B cell (primary cell): ENCODE data around the gene PALLD. TPM values are rescaled to one million over a fixed set of nuclear protein-coding genes. Genes with fewer than 3 reads are reported as not detected.

Source experiments
- ATAC-seq: fragments of 200-7000 bp; cut with Tn5 transposase; one replicate; pipeline ENCODE4 v1.10.0; 2021; ENCODE audit warnings: low read depth, mild to moderate bottlenecking, moderate number of reproducible peaks, moderate library complexity
- CTCF ChIA-PET: fragments of 350-600 bp; sonication (Branson Sonifier 250); formaldehyde crosslinking; loops from one replicate; lab custom pipeline; 2021; ENCODE audit warnings: antibody characterized with exemption, inconsistent platforms; lab: Charles Lee
- POLR2A ChIA-PET: fragments of 350-600 bp; sonication (Branson Sonifier 250); formaldehyde crosslinking; loops from one replicate; lab custom pipeline; 2021; ENCODE audit warnings: antibody characterized with exemption; lab: Charles Lee
- DNase-seq: peaks from one replicate; pipeline ENCODE4 v3.0.0; 2013
- H2AFZ ChIP-seq: 2 replicates; pipeline ENCODE4 v1.6.1; 2012; ENCODE audit warnings: mild to moderate bottlenecking, low read depth, low read length; ENCODE audit not compliant: insufficient read depth, poor library complexity, severe bottlenecking
- H3K27ac ChIP-seq, 2 donors: 1 replicate in 1 of 2; 2 replicates in 1 of 2; pipeline ENCODE4 v1.5.1; 2012 to 2013; ENCODE audit warnings: low read length in 2 of 2, mild to moderate bottlenecking in 2 of 2, moderate library complexity in 1 of 2
- H3K27me3 ChIP-seq, 4 experiments: fragments of 200-600 bp in 1 of 4; sonication (generic) in 1 of 4; replicated peaks in 1 of 4; 1 replicate in 2 of 4; 2 replicates in 2 of 4; pipeline versions ENCODE4 v1.6.1 to v1.7.0; 2013 to 2016; ENCODE audit warnings: low read length in 3 of 4, mild to moderate bottlenecking in 2 of 4, mixed read lengths in 1 of 4, moderate library complexity in 1 of 4; ENCODE audit not compliant: insufficient read depth in 4 of 4, control insufficient read depth in 3 of 4; ENCODE audit errors: control extremely low read depth in 1 of 4
- H3K36me3 ChIP-seq, 2 experiments: replicated peaks in 1 of 2; 1 replicate in 1 of 2; 2 replicates in 1 of 2; pipeline versions ENCODE4 v1.6.1 to v1.7.1; 2013; ENCODE audit warnings: low read length in 1 of 2; ENCODE audit not compliant: insufficient read depth in 2 of 2, control insufficient read depth in 1 of 2; ENCODE audit errors: control extremely low read depth in 1 of 2, extremely low read depth in 1 of 2
- H3K4me1 ChIP-seq, 2 donors: fragments of 200-600 bp in 1 of 2; sonication (generic) in 1 of 2; 1 replicate in 1 of 2; 2 replicates in 1 of 2; pipeline versions ENCODE4 v1.5.1 to v1.6.1; 2013 to 2017; ENCODE audit warnings: low read length in 2 of 2; ENCODE audit not compliant: control insufficient read depth in 2 of 2, insufficient read depth in 2 of 2
- H3K4me2 ChIP-seq: replicated peaks from 2 replicates; pipeline ENCODE3; 2012; ENCODE audit warnings: mild to moderate bottlenecking, low read depth, low read length; ENCODE audit not compliant: poor library complexity, severe bottlenecking
- H3K4me3 ChIP-seq, 5 experiments: fragments of 200-600 bp in 1 of 5; sonication (generic) in 1 of 5; 1 replicate in 3 of 5; 2 replicates in 2 of 5; pipeline versions ENCODE4 v1.5.1 to v1.7.0; 2011 to 2016; ENCODE audit warnings: low read length in 4 of 5, mild to moderate bottlenecking in 4 of 5, low read depth in 2 of 5, control low read depth in 1 of 5, moderate library complexity in 1 of 5; ENCODE audit not compliant: insufficient read depth in 1 of 5; ENCODE audit errors: control extremely low read depth in 1 of 5, extremely low read depth in 1 of 5
- H3K79me2 ChIP-seq: fragments of 200-600 bp; sonication (generic); one replicate; pipeline ENCODE4 v1.6.0; 2016; ENCODE audit warnings: low read length; ENCODE audit not compliant: control insufficient read depth, insufficient read depth
- H3K9ac ChIP-seq: fragments of 200-600 bp; sonication (generic); 2 replicates; pipeline ENCODE4 v1.6.1; 2017; ENCODE audit warnings: mild to moderate bottlenecking, low read length, moderate library complexity
- H3K9me3 ChIP-seq, 3 donors: one replicate each; pipeline versions ENCODE4 v1.6.1 to v1.7.1; 2013; ENCODE audit warnings: low read length in 2 of 3; ENCODE audit not compliant: control insufficient read depth in 2 of 3, insufficient read depth in 1 of 3; ENCODE audit errors: control extremely low read depth in 1 of 3
- H4K20me1 ChIP-seq: 2 replicates; pipeline ENCODE4 v1.6.0; 2012; ENCODE audit warnings: mild to moderate bottlenecking, low read length; ENCODE audit not compliant: insufficient read depth, control insufficient read depth, poor library complexity, severe bottlenecking
- H3K27ac Mint-ChIP-seq: one replicate; pipeline ENCODE4 v1.8.0; 2021; ENCODE audit warnings: mixed read lengths
- H3K27me3 Mint-ChIP-seq: one replicate; pipeline ENCODE4 v1.8.0; 2021; ENCODE audit warnings: mixed read lengths
- H3K4me1 Mint-ChIP-seq: one replicate; pipeline ENCODE4 v1.8.0; 2021; ENCODE audit warnings: mixed read lengths
- H3K4me3 Mint-ChIP-seq: one replicate; pipeline ENCODE4 v1.8.0; 2021; ENCODE audit warnings: mixed read lengths
- H3K9me3 Mint-ChIP-seq: one replicate; pipeline ENCODE4 v1.8.0; 2022; ENCODE audit warnings: mixed read lengths; ENCODE audit not compliant: insufficient read depth
- EZH2 ChIP-seq: IDR thresholded peaks from 2 replicates; pipeline ENCODE4 v1.6.1; 2012; ENCODE audit warnings: borderline replicate concordance, low read depth, mild to moderate bottlenecking, moderate library complexity, low read length; ENCODE audit not compliant: insufficient read depth, poor library complexity, severe bottlenecking
- WGBS: methylation state at CpG from one replicate; pipeline ENCODE4 v1.1.5; 2013; ENCODE audit warnings: missing lambda C conversion rate; ENCODE audit not compliant: insufficient coverage; 5-methylcytosine and 5-hydroxymethylcytosine counted together
- intact Hi-C: fragments of 100-400 bp; cut with micrococcal nuclease; formaldehyde crosslinking; loops from one replicate; pipeline ENCODE4 v1.10.0; 2022
- polyA plus RNA-seq: library from polyadenylated mRNA; depleted of rRNA; stranded (reverse); fragments of >200 nt; gene quantifications from 2 replicates; pipeline ENCODE4 v1.2.3, GENCODE V29; 2012
- total RNA-seq, 2 donors: library from RNA; stranded (reverse); fragments of 120-200 nt in 1 of 2; gene quantifications; 1 replicate in 1 of 2; 2 replicates in 1 of 2; pipeline versions ENCODE4 v1.2.3 to v1.2.4, GENCODE V29; 2013 to 2022
- TF ChIP-seq, protein P1 (sequence below): fragments of 200-600 bp; IDR thresholded peaks from one replicate; pipeline ENCODE4 v1.8.0; 2022; ENCODE audit warnings: antibody characterized with exemption, mild to moderate bottlenecking

The PALLD gene
- total and polyA plus RNA-seq, 2 donors (not counting 1 experiment from before 2014, with no cell fraction given): 0.63 to 0.71 TPM

DNA sequence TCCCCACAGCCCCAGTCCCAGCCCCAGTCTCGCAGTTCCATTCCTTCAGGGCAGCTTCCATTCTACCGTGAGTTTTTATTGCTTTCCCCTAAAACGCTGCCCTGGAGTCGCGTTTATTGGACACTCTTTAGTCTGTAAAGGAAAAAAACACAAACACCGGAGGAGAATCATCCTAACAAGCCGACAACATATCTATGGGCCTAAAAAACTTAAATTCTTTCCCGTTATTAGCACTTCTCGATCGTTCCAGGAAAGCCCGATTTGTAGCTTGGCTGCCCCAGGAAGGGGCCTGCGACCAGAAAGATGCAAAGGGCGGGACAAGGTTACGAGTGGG is 334.7 kb downstream of the PALLD start:
- Mint-ChIP-seq H3K27me3 (peaks cover 64% of the 10 kb centered on the region), H3K4me1 (peaks cover 20% of the 10 kb centered on the region), H3K4me3 (peak overlapping the region; percentile 91), H3K9me3 (no peaks in the 10 kb centered on the region), H3K27ac (no peak overlapping the region)
- DNase-seq: no peak
- peaks cover 24 to 26% of the 10 kb centered on the region in 2 donors for H3K4me1 ChIP-seq
- 5% methylated on average over 13 of the region's 14 CpGs for WGBS
- H3K27me3 ChIP-seq: peaks cover 0 to 37% (median 30%) of the 10 kb centered on the region in 4 experiments
- peaks cover 0 to 12% (median 0%) of the 10 kb centered on the region in 3 donors for H3K9me3 ChIP-seq
- CTCF ChIA-PET: no interaction called here
- ATAC-seq: peak; percentile 16
- peak overlapping the region; percentile 96 for H3K4me2 ChIP-seq
- H3K79me2 ChIP-seq: no peaks in the 10 kb centered on the region
- no peaks in the 10 kb centered on the region for H3K36me3 ChIP-seq
- TF ChIP-seq EZH2: no peak
- TF ChIP-seq, protein P1, sequence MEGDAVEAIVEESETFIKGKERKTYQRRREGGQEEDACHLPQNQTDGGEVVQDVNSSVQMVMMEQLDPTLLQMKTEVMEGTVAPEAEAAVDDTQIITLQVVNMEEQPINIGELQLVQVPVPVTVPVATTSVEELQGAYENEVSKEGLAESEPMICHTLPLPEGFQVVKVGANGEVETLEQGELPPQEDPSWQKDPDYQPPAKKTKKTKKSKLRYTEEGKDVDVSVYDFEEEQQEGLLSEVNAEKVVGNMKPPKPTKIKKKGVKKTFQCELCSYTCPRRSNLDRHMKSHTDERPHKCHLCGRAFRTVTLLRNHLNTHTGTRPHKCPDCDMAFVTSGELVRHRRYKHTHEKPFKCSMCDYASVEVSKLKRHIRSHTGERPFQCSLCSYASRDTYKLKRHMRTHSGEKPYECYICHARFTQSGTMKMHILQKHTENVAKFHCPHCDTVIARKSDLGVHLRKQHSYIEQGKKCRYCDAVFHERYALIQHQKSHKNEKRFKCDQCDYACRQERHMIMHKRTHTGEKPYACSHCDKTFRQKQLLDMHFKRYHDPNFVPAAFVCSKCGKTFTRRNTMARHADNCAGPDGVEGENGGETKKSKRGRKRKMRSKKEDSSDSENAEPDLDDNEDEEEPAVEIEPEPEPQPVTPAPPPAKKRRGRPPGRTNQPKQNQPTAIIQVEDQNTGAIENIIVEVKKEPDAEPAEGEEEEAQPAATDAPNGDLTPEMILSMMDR: no peak
- H2AFZ ChIP-seq: peak overlapping the region; percentile 72
- H3K9ac ChIP-seq: peak overlapping the region; percentile 69
- POLR2A ChIA-PET: interaction anchor here (0.7 kb wide), 1 partner anchor 36 kb away, joined by 3 read pairs; no protein-coding TSS in a partner anchor
- peak overlapping the region; percentile 48 to 69 (median 57) for H3K4me3 ChIP-seq
- H4K20me1 ChIP-seq: no peaks in the 10 kb centered on the region
- intact Hi-C loops: loop anchor here (1.0 kb wide), 1 partner anchor 14 kb away; no protein-coding TSS in a partner anchor
- no peak overlapping the region for H3K27ac ChIP-seq

- H3K27me3 ChIP-seq: peaks cover 0 to 37% (median 32%) of the 10 kb centered on the region in 4 experiments
- Mint-ChIP-seq H3K4me1 (peaks cover 20% of the 10 kb centered on the region), H3K4me3 (peak overlapping the region; percentile 91), H3K27me3 (peaks cover 59% of the 10 kb centered on the region), H3K27ac (no peak overlapping the region), H3K9me3 (no peaks in the 10 kb centered on the region)
- DNase-seq (peak; percentile 68), ATAC-seq (peak; percentile 83)
- peak overlapping the region; percentile 69 for H3K9ac ChIP-seq
- ChIA-PET CTCF (no interaction called here), POLR2A (interaction anchor here (0.7 kb wide), 1 partner anchor 37 kb away, joined by 3 read pairs; no protein-coding TSS in a partner anchor)
- peaks cover 0 to 12% (median 0%) of the 10 kb centered on the region in 3 donors for H3K9me3 ChIP-seq
- H2AFZ ChIP-seq: peak overlapping the region; percentile 72
- no peaks in the 10 kb centered on the region for H4K20me1 ChIP-seq
- under 1% methylated on average over 61 of the region's 68 CpGs for WGBS
- intact Hi-C loops: loop anchor here (1.0 kb wide), 1 partner anchor 15 kb away; no protein-coding TSS in a partner anchor
- peak; percentile 2 for TF ChIP-seq EZH2
- TF ChIP-seq, protein P1: no peak
- H3K4me2 ChIP-seq: peak overlapping the region; percentile 96
- peak overlapping the region; percentile 48 to 69 (median 57) for H3K4me3 ChIP-seq
- no peak overlapping the region for H3K27ac ChIP-seq
- no peaks in the 10 kb centered on the region for H3K79me2 ChIP-seq
- H3K4me1 ChIP-seq: peaks cover 24 to 26% of the 10 kb centered on the region in 2 donors
- H3K36me3 ChIP-seq: no peaks in the 10 kb centered on the region
Measured at GRCh38 chr4:168831919-168832762, 335.3 kb downstream of the PALLD start.
